Calu3 (cell line): Measurements from ENCODE around the gene CATSPER1. TPM values are rescaled to one million over a fixed set of nuclear protein-coding genes. Genes with fewer than 3 reads are reported as not detected.
"Not testable (repeated sequence)": the region's sequence is repeated elsewhere in the genome, so short reads cannot be mapped to it uniquely, and the experiment has no call there.

ENCODE experiments used
- BruUV-seq: library from RNA; stranded (reverse); fragments of 400-500 nt; replicated peaks from 2 replicates; lab custom pipeline; 2021; lab: Mats Ljungman, UMichigan
- CTCF ChIA-PET: fragments of 300-600 bp; sonication (Branson Sonifier 250); formaldehyde crosslinking; loops from one replicate; lab custom pipeline; 2022; ENCODE audit warnings: antibody characterized with exemption; lab: Charles Lee
- DNase-seq: peaks from one replicate; pipeline ENCODE4 v3.0.0; 2022
- H3K27ac Mint-ChIP-seq: one replicate; pipeline ENCODE4 v1.8.0; 2022; ENCODE audit warnings: mixed read lengths; ENCODE audit not compliant: unreplicated experiment
- H3K27me3 Mint-ChIP-seq: one replicate; pipeline ENCODE4 v1.8.0; 2022; ENCODE audit warnings: mixed read lengths; ENCODE audit not compliant: unreplicated experiment
- H3K36me3 Mint-ChIP-seq: one replicate; pipeline ENCODE4 v1.8.0; 2022; ENCODE audit warnings: mild to moderate bottlenecking, moderate library complexity, mixed read lengths; ENCODE audit not compliant: insufficient read depth, unreplicated experiment
- H3K4me1 Mint-ChIP-seq: one replicate; pipeline ENCODE4 v1.8.0; 2022; ENCODE audit warnings: mild to moderate bottlenecking, low read depth, mixed read lengths; ENCODE audit not compliant: unreplicated experiment
- H3K4me3 Mint-ChIP-seq: one replicate; pipeline ENCODE4 v1.8.0; 2022; ENCODE audit warnings: mild to moderate bottlenecking, low read depth, moderate library complexity, mixed read lengths; ENCODE audit not compliant: unreplicated experiment
- H3K9me3 Mint-ChIP-seq: one replicate; pipeline ENCODE4 v1.8.0; 2022; ENCODE audit warnings: low read depth, mixed read lengths; ENCODE audit not compliant: unreplicated experiment
- intact Hi-C: fragments of 100-400 bp; cut with micrococcal nuclease; formaldehyde crosslinking; loops from one replicate; pipeline ENCODE4 v1.10.0; 2022; ENCODE audit not compliant: unreplicated experiment
- total RNA-seq: library from RNA; stranded (reverse); gene quantifications from 2 replicates; pipeline ENCODE4 v1.2.3, GENCODE V29; 2022
- TF ChIP-seq, protein P1 (sequence below): fragments of 200-600 bp; IDR thresholded peaks from one replicate; pipeline ENCODE4 v1.8.0; 2022; ENCODE audit warnings: antibody characterized with exemption; ENCODE audit not compliant: unreplicated experiment

CATSPER1 gene
- total RNA-seq, 1 experiment from 2014 or later: 1.0 TPM

DNA sequence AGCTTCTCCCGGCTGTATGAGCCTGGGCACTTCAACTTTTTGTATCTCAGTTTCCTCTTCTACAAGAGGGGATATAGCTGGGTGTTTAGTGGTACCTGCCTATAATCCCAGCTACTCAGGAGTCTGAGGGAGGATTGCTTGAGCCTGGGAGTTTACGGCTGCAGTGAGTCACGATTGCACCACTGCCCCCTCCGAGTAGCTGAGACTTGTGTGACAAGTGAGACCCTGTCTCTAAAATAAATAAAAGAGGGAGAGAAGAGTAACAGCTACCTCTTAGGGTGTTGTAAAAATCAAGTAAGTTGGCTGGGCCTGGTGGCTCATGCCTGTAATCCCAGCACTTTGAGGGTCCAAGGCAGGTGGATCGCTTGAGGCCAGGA lies 10.0 kb upstream of the CATSPER1 start:
- H3K4me1 Mint-ChIP-seq: no peaks in the 10 kb centered on the region
- no peak overlapping the region for H3K4me3 Mint-ChIP-seq
- intact Hi-C loops: no loop called here
- TF ChIP-seq, protein P1, sequence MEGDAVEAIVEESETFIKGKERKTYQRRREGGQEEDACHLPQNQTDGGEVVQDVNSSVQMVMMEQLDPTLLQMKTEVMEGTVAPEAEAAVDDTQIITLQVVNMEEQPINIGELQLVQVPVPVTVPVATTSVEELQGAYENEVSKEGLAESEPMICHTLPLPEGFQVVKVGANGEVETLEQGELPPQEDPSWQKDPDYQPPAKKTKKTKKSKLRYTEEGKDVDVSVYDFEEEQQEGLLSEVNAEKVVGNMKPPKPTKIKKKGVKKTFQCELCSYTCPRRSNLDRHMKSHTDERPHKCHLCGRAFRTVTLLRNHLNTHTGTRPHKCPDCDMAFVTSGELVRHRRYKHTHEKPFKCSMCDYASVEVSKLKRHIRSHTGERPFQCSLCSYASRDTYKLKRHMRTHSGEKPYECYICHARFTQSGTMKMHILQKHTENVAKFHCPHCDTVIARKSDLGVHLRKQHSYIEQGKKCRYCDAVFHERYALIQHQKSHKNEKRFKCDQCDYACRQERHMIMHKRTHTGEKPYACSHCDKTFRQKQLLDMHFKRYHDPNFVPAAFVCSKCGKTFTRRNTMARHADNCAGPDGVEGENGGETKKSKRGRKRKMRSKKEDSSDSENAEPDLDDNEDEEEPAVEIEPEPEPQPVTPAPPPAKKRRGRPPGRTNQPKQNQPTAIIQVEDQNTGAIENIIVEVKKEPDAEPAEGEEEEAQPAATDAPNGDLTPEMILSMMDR: no peak
- BruUV-seq: no TSS peak
- no peak overlapping the region for H3K27ac Mint-ChIP-seq
- no peak for DNase-seq
- no peaks in the 10 kb centered on the region for H3K36me3 Mint-ChIP-seq
- CTCF ChIA-PET: interaction anchor here (0.6 to 1.1 kb wide), 3 partner anchors 9 to 218 kb away, joined by 3 to 5 read pairs (median 4); no protein-coding TSS in a partner anchor
- H3K9me3 Mint-ChIP-seq: no peaks in the 10 kb centered on the region
- H3K27me3 Mint-ChIP-seq: peaks cover 34% of the 10 kb centered on the region

DNA sequence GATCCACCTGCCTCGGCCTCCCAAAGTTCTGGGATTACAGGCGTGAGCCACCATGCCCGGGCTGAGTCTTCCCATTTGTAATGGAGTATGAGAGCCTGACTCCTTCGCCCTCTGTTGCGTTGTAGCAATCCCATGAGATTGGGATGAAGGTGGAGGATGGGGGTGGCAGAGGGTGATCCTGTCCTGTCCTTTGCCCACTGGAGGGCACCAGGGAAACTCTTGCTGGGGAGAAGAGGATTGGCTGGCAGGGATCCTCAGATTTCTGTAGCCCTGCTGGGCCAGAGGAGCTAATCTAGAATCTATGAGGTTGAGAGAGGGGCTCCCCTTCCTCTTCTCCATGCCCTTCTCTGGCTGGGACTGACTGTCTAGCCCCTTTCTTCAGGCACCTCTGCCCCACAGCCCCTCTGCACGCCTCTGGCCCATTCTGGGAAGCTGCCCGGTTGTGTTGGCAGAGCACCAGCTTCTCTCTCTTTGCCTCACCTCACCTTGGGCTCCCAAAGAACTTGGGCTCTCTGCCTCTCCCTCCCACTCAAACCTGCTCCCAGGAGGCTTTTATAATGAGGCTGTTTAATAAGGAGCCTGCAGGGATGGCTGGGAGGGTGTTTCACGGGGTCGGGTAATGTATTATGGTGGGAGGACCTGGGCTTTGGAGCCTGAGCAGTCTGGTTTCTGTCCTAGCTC lies 9.5 kb upstream of the CATSPER1 start:
- peaks cover 30% of the 10 kb centered on the region for H3K27me3 Mint-ChIP-seq
- BruUV-seq: no TSS peak
- CTCF ChIA-PET: interaction anchor here (0.6 to 1.1 kb wide), 3 partner anchors 9 to 219 kb away, joined by 3 to 5 read pairs (median 4); no protein-coding TSS in a partner anchor
- no peak overlapping the region for H3K4me3 Mint-ChIP-seq
- no peaks in the 10 kb centered on the region for H3K9me3 Mint-ChIP-seq
- DNase-seq: no peak
- intact Hi-C loops: no loop called here
- no peaks in the 10 kb centered on the region for H3K36me3 Mint-ChIP-seq
- TF ChIP-seq, protein P1: no peak
- no peak overlapping the region for H3K27ac Mint-ChIP-seq
- no peaks in the 10 kb centered on the region for H3K4me1 Mint-ChIP-seq

DNA sequence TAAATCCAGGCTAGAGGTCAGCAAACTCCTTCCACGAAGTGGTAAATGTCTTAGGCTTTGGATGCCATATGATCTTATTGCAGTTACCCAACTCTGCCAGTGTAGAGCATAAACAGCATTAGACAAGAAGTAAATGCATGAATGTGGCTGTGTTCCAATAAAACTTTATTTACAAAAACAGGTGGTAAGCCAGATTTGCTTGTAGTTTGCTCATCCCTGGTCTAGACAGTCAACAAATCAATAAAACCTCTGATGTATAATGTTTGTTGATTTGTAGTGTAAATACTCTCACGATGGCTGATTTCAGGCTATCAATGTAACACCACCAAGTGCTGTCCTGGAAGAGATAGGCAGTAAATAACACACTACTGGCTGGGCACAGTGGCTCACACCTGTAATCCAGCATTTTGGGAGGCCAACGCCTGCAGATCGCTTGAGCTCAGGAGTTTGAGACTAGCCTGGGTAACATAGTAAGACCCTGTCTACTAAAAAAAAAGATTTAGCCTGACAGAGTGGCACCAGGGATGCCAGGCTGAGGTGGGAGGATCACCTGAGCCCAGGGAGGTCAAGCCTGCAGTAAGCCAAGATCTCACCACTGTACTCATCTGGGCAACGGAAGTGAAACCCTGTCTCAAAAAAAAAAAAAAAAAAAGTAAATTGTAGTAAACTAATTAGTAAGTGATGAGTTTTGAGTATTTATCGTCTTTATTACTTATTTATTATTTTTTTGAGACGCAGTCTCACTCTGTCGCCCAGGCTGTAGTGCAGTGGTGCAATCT lies 6.9 kb upstream of the CATSPER1 start:
- Mint-ChIP-seq H3K27ac (no peak overlapping the region), H3K9me3 (no peaks in the 10 kb centered on the region), H3K27me3 (peaks cover 25% of the 10 kb centered on the region), H3K4me3 (no peak overlapping the region), H3K36me3 (no peaks in the 10 kb centered on the region), H3K4me1 (no peaks in the 10 kb centered on the region)
- CTCF ChIA-PET: no interaction called here
- TF ChIP-seq, protein P1: no peak
- intact Hi-C loops: no loop called here
- DNase-seq: no peak
- BruUV-seq: no TSS peak

DNA sequence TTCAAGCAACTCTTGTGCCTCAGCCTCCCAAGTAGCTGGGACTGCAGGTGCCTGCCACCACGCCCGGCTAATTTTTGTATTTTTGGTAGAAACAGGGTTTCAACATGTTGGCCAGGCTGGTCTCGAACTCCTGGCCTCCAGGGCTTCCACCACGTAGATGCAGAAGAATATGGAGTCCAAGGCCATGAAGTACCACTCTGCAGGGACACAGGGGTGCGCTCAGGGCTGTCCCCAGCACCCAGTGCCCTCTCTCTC lies 3.2 kb downstream of the CATSPER1 start:
- CTCF ChIA-PET: interaction anchor here (1.0 to 2.7 kb wide), 3 partner anchors 10 to 138 kb away, joined by 3 to 16 read pairs (median 7); no protein-coding TSS in a partner anchor
- H3K9me3 Mint-ChIP-seq, BruUV-seq, DNase-seq, H3K27ac Mint-ChIP-seq, H3K36me3 Mint-ChIP-seq, intact Hi-C loops, H3K4me3 Mint-ChIP-seq: not testable (repeated sequence)
- peaks cover 27% of the 10 kb centered on the region for H3K4me1 Mint-ChIP-seq
- peaks cover 23% of the 10 kb centered on the region for H3K27me3 Mint-ChIP-seq
